Measurements from ENCODE around the gene NT5C3B.

NT5C3B gene

GRCh38 chr17:41825175-41825845 is 10.7 kb downstream of the NT5C3B start:
- TF ChIP-seq RAD21 (IDR thresholded peaks at IDR 0.05; ENCODE audit: low read depth) (no peak), EP300 (IDR thresholded peaks at IDR 0.05; ENCODE audit: borderline replicate concordance) (no peak), TEAD4 (IDR thresholded peaks at IDR 0.05) (no peak), CEBPB (IDR thresholded peaks at IDR 0.05) (no peak), REST (IDR thresholded peaks at IDR 0.05; ENCODE audit: low read depth) (no peak), ZBTB7A (IDR thresholded peaks at IDR 0.05; ENCODE audit: low read depth) (no peak), EGR1 (IDR thresholded peaks at IDR 0.05) (no peak), YY1 (IDR thresholded peaks at IDR 0.05; ENCODE audit: low read depth) (no peak), CREB1 (IDR thresholded peaks at IDR 0.05; ENCODE audit: low read depth) (no peak), NFIC (IDR thresholded peaks at IDR 0.05) (no peak), FOXM1 (IDR thresholded peaks at IDR 0.05; ENCODE audit: borderline replicate concordance, low read depth) (no peak), TCF12 (IDR thresholded peaks at IDR 0.05; ENCODE audit: low read depth) (no peak), TAF1 (IDR thresholded peaks at IDR 0.05; ENCODE audit: low read depth) (no peak), MAX (IDR thresholded peaks at IDR 0.05) (no peak)
- TF ChIP-seq, protein P1, sequence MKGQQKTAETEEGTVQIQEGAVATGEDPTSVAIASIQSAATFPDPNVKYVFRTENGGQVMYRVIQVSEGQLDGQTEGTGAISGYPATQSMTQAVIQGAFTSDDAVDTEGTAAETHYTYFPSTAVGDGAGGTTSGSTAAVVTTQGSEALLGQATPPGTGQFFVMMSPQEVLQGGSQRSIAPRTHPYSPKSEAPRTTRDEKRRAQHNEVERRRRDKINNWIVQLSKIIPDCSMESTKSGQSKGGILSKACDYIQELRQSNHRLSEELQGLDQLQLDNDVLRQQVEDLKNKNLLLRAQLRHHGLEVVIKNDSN (IDR thresholded peaks at IDR 0.05): no peak

DNA sequence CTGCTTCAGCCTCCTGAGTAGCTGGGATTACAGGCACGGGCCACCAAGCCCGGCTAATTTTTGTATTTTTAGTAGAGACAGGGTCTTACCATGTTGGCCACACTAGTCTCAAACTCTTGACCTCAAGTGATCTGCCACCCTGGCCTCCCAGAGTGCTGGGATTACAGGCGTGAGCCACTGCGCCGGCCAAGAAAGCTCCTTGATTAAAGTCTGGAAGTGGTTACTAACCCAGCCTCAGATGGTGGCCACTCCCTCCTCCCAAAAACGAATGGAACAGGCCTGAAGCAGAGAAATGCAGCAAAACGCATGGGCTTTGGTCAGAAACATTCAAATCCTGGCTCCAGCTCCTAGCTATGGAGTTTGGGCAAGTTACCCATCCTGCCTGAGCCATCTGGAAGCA is 11.9 kb downstream of the NT5C3B start:
- TF ChIP-seq EGR1 (IDR thresholded peaks at IDR 0.05) (no peak), NFIC (IDR thresholded peaks at IDR 0.05) (no peak), MAX (IDR thresholded peaks at IDR 0.05) (no peak), YY1 (IDR thresholded peaks at IDR 0.05; ENCODE audit: low read depth) (no peak), REST (IDR thresholded peaks at IDR 0.05; ENCODE audit: low read depth) (no peak), TEAD4 (IDR thresholded peaks at IDR 0.05) (no peak), TAF1 (IDR thresholded peaks at IDR 0.05; ENCODE audit: low read depth) (no peak), FOXM1 (IDR thresholded peaks at IDR 0.05; ENCODE audit: borderline replicate concordance, low read depth) (no peak), CREB1 (IDR thresholded peaks at IDR 0.05; ENCODE audit: low read depth) (no peak), TCF12 (IDR thresholded peaks at IDR 0.05; ENCODE audit: low read depth) (no peak), ZBTB7A (IDR thresholded peaks at IDR 0.05; ENCODE audit: low read depth) (no peak)
- TF ChIP-seq, protein P1 (IDR thresholded peaks at IDR 0.05): no peak

GRCh38 chr17:41823580-41823979 is 12.5 kb downstream of the NT5C3B start:
- TF ChIP-seq REST (IDR thresholded peaks at IDR 0.05; ENCODE audit: low read depth) (no peak), NFIC (IDR thresholded peaks at IDR 0.05) (no peak), TCF12 (IDR thresholded peaks at IDR 0.05; ENCODE audit: low read depth) (no peak), MAX (IDR thresholded peaks at IDR 0.05) (no peak), RAD21 (IDR thresholded peaks at IDR 0.05; ENCODE audit: low read depth) (no peak), CEBPB (IDR thresholded peaks at IDR 0.05) (no peak), TEAD4 (IDR thresholded peaks at IDR 0.05) (no peak), YY1 (IDR thresholded peaks at IDR 0.05; ENCODE audit: low read depth) (no peak), ZBTB7A (IDR thresholded peaks at IDR 0.05; ENCODE audit: low read depth) (no peak), TAF1 (IDR thresholded peaks at IDR 0.05; ENCODE audit: low read depth) (no peak), EP300 (IDR thresholded peaks at IDR 0.05; ENCODE audit: borderline replicate concordance) (no peak)
- TF ChIP-seq, protein P1 (IDR thresholded peaks at IDR 0.05): no peak

Measured in Ishikawa (cell line).